SKM-1 (cell line): ENCODE measurements around the gene KIF25.
A peak's percentile ranks its signal among the peaks of the same experiment; 100 is the strongest.
"Not testable (repeated sequence)": the region's sequence is repeated elsewhere in the genome, so short reads cannot be mapped to it uniquely, and the experiment has no call there.

Source experiments
- DNase-seq: peaks from one replicate; lab custom pipeline; 2025; ENCODE audit not compliant: unreplicated experiment; lab: John Stamatoyannopoulos, UW

KIF25 gene

DNA sequence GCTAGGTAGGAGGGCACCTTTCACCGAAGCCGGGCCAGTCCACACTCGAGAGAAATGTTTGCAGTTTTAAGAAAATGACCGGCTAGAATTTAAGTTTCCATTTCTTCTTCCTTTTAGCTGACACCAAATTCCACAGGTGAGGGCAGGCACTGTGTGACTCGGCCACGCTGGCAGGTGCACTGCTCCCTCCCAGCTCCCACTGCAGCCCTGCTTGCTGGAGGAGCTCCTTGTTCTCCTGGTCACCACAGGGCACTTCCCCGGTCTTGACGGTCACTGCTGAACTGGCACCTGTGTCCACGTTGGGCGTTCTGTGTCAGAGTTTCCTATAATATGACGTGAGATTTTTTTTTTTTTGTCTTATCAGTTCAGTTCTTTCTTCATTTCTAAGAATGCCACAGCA, 3.6 kb upstream of the KIF25 start:
- no peak for DNase-seq

- DNase-seq, result no peak
Measured at GRCh38 chr6:167995302-167995701, 2.2 kb upstream of the KIF25 start.

DNA sequence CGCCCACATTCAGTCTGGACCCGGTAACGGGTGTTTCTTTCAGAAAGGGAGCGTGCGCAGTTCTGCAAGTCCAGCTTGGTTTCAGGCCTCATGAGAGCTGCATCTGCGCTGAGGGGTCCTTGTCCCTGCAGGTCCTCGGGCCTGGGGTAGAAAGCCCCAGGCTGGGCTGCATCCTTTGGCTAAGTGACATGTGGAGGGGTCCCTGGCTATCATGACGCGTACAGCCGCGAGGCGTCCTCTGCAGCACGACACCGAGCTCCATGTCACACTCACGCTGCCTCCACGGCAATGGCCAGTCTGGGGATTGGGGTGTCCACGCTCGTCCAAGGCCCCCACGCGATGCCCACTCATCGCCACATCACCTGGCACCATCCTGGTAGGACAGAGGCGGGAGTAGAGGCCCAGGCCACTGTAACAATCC, 1.7 kb upstream of the KIF25 start:
- no peak for DNase-seq

DNA sequence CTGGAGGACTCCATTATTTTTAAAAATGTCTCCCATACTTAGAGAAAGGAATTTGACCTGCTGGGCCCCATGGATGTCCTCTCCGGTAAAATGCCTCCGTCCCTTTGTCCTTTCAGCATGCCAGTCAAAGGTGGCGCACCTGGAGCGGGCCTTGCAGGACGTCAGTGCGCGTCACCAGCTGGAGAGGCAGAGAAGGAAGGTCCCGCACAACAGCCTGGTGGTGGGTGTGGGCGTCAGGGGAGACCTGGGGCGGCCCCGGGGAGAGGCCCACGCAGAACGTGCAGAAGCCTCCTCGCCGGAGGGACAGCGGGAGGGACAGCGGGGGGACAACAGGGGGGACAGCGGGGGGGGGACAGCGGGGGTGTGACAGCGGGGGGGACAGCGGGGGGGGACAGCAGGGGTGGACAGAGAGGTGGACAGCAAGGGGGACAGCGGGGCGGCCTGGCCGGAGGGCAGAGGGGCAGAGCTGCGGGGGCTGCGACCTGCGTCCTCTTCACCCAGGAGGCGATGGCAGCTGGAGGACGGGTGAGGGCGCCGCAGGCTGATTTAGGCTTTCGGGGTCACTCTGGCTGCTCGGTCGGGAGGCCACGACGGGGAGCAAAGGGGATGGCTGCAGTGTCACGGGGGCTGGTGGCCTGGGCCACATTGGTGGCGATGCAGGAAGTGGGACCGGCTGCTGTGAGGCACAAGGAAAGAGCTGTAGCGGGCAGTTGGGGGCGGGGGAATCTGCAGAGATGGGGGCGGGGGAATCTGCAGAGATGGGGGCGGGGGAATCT, 859 bp upstream of the KIF25 start:
- no peak for DNase-seq

- DNase-seq, result no peak
Measured at GRCh38 chr6:167998215-167998614, 744 bp downstream of the KIF25 start.

GRCh38 chr6:168000198-168001028, 2.9 kb downstream of the KIF25 start:
- DNase-seq, result no peak

GRCh38 chr6:168001029-168001332, 3.5 kb downstream of the KIF25 start:
- DNase-seq, result no peak

- DNase-seq, result not testable (repeated sequence)
Measured at GRCh38 chr6:168001514-168001913, 4.0 kb downstream of the KIF25 start.

DNA sequence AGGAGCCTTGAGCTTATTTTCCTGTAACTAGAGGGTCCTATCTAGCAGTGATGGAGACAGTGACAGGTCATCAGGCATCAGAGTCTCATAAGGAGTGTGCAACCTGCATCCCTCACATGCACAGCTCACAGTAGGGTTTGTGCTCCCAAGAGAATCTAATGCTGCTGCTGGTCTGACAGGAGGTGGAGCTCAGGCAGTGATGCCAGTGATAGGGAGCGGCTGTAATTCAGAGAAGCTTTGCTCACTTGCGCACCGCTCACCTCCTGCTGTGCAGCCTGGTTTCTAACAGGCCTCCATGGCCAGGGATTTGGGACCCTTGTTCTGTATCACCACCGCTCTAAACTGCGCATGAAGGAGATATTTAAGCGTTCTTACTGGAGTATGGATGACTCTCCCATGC, 5.3 kb downstream of the KIF25 start:
- no peak for DNase-seq

- DNase-seq, result no peak
Measured at GRCh38 chr6:168004023-168004422, 6.6 kb downstream of the KIF25 start.

DNA sequence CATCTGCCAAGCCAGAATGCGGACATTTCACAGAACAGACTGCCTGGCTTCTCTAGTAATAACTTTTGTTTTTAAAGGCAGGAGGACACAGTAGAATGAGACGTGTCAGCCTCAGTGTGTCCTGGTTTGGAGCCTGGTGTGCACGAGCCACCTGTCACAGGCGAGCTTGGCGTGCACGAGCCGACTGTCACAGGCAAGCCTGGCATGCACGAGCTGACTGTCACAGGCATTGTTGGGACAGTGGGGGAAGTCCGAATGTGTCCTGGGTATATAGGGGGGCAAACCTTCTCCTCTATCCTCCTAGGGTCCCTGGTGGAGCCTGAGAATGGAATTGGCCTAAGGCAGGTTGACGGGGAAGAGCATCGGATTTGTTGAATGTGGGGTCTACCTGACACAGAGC, 7.5 kb downstream of the KIF25 start:
- DNase-seq, result no peak

- DNase-seq, result no peak
Measured at GRCh38 chr6:168005796-168006195, 8.3 kb downstream of the KIF25 start.

DNA sequence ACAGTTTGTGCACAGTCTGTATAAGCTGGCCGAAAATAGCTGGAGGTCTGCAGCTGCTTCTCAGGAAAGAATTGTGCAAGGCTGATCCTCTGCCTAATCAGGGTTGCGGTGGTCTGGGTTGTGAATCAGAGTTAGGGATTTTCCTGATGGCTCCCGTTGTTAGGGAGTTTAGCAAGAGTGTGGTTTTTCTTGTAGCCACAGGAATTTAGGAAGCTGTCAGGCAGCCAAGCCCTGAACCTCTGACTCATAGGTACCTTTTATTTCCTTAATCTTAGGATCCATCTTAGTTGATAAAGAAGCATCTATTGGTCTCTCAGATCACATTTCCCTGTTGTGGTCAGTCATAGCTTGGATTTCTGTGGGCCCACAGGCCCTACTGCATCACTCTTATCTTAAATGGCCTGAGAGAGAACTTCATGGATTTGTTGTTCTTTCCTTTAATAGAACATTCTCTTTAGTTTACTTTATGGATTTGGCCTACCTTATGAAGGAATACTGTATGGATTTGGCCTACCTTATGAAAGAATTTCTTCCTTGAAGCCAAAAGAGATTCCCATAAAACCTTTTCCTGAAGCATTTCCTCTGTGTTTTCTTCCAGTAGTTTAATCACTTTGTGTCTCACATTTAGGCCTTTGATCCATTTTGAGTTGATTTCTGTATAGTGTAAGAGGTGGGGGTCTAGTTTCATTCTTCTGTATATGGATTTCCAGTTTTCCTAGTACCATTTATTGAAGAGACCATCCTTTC, 10.3 kb downstream of the KIF25 start:
- peak; percentile 2 for DNase-seq

DNA sequence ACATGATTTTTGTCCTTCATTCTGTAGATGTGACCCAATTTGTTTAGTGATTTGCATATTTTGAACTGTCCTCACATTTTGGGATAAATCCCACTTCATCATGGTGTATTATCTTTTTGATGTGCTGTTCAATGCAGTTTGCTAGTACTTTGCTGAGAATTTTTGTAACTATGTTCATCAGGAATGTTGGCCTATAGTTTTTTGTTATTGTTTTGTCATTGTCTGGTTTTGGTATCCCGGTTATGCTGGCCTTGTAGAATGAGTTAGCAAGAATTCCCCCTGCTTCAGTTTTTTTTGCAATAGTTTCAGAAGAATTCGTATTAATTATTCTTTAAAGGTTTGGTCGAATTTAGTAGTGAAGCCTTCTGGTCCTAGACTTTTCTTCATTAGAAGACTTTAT, 11.9 kb downstream of the KIF25 start:
- no peak for DNase-seq

GRCh38 chr6:168011291-168011690, 13.8 kb downstream of the KIF25 start:
- no peak for DNase-seq

GRCh38 chr6:168012431-168013249, 15.2 kb downstream of the KIF25 start:
- no peak for DNase-seq

DNA sequence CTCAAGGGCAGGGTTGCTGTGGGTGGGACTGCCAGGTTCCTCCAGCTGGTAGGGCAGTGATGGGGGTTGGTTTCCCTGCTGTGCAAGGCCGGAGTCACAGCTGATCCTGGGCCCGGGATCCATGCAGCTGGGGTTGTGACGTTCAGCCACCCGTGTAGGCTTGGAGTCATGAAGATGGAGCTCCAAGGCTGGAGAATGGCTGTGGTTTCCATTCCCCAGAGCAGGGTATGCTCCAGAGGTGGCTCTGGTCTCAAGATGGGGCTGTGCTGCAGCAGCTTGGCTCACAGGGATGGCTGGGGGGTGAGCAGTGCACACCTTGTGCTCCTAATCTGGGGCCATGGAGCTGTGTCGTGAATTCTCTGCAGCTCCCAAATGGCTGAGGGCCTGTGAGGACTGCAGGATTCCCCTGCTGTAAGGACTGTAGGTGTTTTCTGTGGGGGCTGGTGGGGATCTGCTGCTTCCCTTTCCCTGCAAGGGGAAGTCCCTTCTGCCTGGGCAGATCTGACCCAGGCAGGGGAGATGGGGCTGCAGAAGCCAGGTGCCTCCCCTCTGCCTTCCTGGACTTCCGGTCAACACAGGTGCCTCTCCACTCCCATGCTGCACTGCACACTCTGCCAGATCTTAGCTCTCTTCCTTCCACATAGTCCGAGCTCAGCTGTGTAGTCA, 15.9 kb downstream of the KIF25 start:
- DNase-seq, result no peak

- DNase-seq, result no peak
Measured at GRCh38 chr6:168014428-168014827, 17.0 kb downstream of the KIF25 start.

DNA sequence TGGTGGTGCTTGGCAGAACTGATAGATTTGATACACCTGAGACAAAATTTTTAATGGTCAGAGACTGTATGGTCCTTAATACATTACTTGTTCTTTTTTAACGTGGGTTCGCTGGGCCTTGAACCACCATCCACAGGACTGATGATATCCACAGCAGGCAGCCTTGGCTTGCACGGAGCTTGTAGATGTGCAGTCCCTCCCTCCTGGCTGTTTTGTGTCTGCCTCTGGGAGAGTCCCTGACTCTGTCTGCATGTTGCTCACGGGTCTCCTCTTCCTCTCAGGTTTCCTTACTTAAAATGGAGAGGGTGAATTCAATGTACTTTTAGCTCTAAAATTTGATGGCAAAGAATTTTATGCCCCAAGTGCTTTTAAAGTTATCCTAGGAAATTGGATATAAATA, 17.5 kb downstream of the KIF25 start:
- DNase-seq, result no peak

DNA sequence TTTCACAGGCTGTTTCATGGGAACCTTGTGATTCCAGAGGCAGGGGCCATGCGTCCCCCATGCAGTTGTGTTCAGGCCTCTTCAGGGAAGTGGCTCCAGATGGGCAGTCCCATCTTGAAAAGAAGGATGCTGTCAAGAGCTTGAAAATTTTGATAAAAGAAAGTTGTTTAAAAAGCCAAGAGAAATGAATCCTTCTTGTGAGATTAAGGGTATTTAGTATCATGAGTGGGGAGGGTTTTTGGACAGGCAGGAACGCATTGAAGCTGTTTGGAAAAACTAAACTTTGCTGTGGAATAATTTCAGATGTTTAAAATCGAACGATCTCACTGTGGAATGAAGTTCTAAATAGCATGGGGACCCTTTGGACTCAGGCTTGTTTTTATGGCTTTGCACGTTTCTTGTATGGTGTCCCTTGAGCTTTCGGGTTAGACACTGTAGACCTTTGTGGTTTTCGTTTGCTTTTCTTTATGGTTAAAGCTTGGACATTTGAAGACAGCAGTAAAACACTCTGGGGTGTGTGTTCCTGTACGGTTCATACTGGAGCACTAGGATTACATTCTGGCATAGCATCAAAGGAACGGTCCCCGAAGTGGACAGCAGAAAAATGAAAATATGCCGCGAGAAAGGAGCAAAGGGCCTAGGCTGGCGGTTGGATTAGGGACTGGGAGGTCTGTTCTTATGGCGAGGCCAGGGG, 18.2 kb downstream of the KIF25 start:
- no peak for DNase-seq
